Spleen (tissue), 7 donors: ENCODE data around the gene MMS22L.

ENCODE experiments used
- CTCF ChIP-seq, 11 experiments: fragments of 200-600 bp in 7 of 11; fragments of 450-650 bp in 4 of 11; sonication (generic) in 4 of 11; IDR thresholded peaks in 8 of 11; conservative IDR thresholded peaks in 3 of 11; 1 replicate in 7 of 11; 2 replicates in 4 of 11; pipeline versions ENCODE4 v1.4.0 to v1.8.0; 2016 to 2021; ENCODE audit warnings: antibody characterized with exemption in 11 of 11, inconsistent platforms in 4 of 11, mild to moderate bottlenecking in 1 of 11
- POLR2A ChIP-seq, 3 donors: fragments of 450-650 bp; IDR thresholded peaks; one replicate each; pipeline ENCODE4 v1.5.1; 2017; ENCODE audit warnings: antibody characterized with exemption in 3 of 3, mild to moderate bottlenecking in 1 of 3
- POLR2AphosphoS5 ChIP-seq, 3 donors: sonication (generic); formaldehyde crosslinking; IDR thresholded peaks; one replicate each; pipeline ENCODE4 v1.5.1; 2017; ENCODE audit warnings: antibody characterized with exemption in 3 of 3
- donor health status: DM: no; HTN: no; CAD: no; lungs with moderate emphysema.
- donor health status: DM: no; HTN: no; CAD: no.
- donor health status: DM: no; HTN: no; CAD: no.

GRCh38 chr6:97160280-97160679, 122.7 kb downstream of the MMS22L start:
- TF ChIP-seq POLR2AphosphoS5 (IDR thresholded peaks at IDR 0.05) (no peak), CTCF (IDR thresholded peaks at IDR 0.05 in 8 of 11, conservative IDR thresholded peaks at IDR 0.05 in 3 of 11) (no peak), POLR2A (IDR thresholded peaks at IDR 0.05) (no peak)
